ENCODE data around the gene ZDHHC12.
"Not testable (repeated sequence)": the region's sequence is repeated elsewhere in the genome, so short reads cannot be mapped to it uniquely, and the experiment has no call there.

The ZDHHC12 gene

DNA sequence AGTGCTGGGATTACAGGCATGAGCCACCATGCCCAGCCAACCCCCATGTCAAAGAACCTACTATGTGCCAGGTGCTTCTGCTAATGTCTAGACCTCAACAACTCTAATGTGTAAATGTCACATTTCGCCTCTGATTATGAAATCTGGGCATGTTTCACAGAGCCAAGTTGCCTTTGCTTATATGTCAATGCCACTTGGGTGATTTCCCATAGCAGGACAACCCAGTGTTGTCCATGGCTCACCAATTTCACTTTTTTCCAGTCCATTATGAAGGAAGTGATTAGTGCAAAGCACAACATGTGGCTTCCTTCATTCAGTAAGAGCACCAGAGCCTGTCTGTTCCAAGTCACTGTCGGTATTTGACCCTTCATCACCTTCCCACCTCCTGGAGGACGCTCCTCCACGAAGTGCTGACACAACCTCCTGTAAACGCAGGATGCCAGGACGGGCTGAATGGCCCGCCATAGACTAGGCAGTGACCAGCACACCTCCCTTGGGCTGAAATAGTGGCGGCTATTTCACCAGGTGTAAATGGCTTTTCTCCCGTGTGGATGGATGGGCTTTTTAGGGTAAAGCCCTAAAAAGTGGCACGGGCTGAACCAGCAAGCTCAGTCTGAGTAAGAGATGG lies 22.6 kb downstream of the ZDHHC12 start:
- no peak overlapping the region for H3K4me3 ChIP-seq (ENCODE audit: low read depth, low read length)
- no peak overlapping the region for H3K27ac ChIP-seq
- TF ChIP-seq, protein P1, sequence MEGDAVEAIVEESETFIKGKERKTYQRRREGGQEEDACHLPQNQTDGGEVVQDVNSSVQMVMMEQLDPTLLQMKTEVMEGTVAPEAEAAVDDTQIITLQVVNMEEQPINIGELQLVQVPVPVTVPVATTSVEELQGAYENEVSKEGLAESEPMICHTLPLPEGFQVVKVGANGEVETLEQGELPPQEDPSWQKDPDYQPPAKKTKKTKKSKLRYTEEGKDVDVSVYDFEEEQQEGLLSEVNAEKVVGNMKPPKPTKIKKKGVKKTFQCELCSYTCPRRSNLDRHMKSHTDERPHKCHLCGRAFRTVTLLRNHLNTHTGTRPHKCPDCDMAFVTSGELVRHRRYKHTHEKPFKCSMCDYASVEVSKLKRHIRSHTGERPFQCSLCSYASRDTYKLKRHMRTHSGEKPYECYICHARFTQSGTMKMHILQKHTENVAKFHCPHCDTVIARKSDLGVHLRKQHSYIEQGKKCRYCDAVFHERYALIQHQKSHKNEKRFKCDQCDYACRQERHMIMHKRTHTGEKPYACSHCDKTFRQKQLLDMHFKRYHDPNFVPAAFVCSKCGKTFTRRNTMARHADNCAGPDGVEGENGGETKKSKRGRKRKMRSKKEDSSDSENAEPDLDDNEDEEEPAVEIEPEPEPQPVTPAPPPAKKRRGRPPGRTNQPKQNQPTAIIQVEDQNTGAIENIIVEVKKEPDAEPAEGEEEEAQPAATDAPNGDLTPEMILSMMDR (IDR thresholded peaks at IDR 0.05) = no peak

DNA sequence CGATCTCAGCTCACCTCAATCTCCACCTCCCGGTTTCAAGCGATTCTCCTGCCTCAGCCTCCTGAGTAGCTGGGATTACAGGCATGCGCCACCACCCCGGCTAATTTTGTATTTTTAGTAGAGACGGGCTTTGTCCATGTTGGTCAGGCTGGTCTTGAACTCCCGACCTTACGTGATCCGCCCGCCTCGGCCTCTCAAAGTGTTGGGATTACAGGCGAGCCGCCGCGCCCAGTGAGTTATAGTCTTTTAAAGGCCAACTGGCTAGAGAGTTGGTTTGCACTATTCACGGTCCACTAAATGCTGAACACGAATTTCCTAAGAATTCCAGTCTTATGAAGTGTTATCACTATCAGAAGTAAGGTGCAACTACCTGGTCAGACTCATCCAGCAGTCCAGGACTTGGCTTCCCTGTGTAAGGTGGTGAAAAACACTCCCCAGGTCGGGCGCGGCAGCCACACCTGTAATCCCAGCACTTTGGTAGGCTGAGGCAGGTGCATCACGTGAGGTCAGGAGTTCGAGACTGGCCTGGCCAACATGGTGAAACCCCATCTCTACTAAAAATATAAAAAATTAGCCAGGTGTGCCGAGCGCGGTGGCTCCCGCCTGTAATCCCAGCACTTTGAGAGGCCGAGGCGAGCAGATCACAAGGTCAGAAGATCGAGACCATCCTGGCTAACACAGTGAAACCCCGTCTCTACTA lies 24.7 kb downstream of the ZDHHC12 start:
- not testable (repeated sequence) for H3K9me3 ChIP-seq (ENCODE audit: control insufficient read depth, low read length); H3K27ac ChIP-seq; H2AFZ ChIP-seq; H3K79me2 ChIP-seq; H3K4me2 ChIP-seq (ENCODE audit: low read length); H3K4me3 ChIP-seq (ENCODE audit: low read depth, low read length); H3K27me3 ChIP-seq (ENCODE audit: control insufficient read depth, insufficient read depth, low read length); H3K9ac ChIP-seq; H3K36me3 ChIP-seq (ENCODE audit: control insufficient read depth, insufficient read depth, low read length); H3K4me1 ChIP-seq

More for the DNA sequence above, 22.6 kb downstream of the ZDHHC12 start:
- Histone ChIP-seq H3K9me3 (ENCODE audit: control insufficient read depth, low read length) (no peaks in the 10 kb centered on the region), H3K4me1 (no peaks in the 10 kb centered on the region), H3K9ac (no peak overlapping the region), H3K27me3 (ENCODE audit: control insufficient read depth, insufficient read depth, low read length) (no peaks in the 10 kb centered on the region), H2AFZ (no peak overlapping the region), H3K36me3 (ENCODE audit: control insufficient read depth, insufficient read depth, low read length) (no peaks in the 10 kb centered on the region), H3K4me2 (ENCODE audit: low read length) (no peak overlapping the region), H3K79me2 (no peaks in the 10 kb centered on the region)

DNA sequence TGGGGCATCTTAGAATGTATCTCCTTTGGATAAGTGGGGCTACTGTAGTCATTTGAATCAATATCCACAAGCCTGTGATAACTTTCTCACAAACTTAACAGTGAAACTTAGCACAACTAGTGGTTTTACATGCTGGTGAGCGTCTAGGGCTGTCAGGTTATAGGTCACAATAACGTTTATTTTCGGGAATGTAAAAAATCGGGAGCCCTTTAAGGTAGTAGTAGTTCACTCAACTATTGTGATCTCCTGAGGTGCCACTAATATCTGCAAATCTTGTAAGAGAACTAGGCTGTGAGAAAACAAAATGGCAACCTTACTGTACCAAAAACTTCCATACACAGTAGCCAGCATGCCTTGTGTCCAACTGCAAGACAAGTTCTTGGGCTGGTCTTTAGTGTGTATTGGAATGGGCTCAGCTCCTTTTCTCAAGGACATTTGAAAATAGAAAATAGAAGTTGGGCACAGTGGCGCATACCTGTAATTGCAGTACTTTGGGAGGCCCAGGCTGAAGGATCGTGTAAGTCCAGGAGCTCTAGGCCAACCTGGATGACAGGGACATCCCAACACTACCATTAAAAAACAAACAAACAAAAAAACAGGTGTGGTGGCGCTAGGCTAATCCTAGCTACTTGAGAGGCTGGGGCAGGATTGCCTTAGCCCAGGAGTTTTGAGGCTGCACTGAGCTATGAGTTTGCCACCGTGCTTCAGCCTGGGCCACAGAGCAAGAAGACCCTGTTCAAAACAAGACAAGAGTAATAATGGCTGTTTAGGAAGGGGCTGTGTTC lies 26.8 kb downstream of the ZDHHC12 start:
- Histone ChIP-seq H3K4me3 (ENCODE audit: low read depth, low read length) (no peak overlapping the region), H3K4me1 (no peaks in the 10 kb centered on the region), H3K27me3 (ENCODE audit: control insufficient read depth, insufficient read depth, low read length) (no peaks in the 10 kb centered on the region), H2AFZ (no peak overlapping the region), H3K9ac (no peak overlapping the region), H3K9me3 (ENCODE audit: control insufficient read depth, low read length) (no peaks in the 10 kb centered on the region), H3K79me2 (no peaks in the 10 kb centered on the region), H3K4me2 (ENCODE audit: low read length) (no peak overlapping the region), H3K36me3 (ENCODE audit: control insufficient read depth, insufficient read depth, low read length) (no peaks in the 10 kb centered on the region), H3K27ac (no peak overlapping the region)
- TF ChIP-seq, protein P1 (IDR thresholded peaks at IDR 0.05) = no peak

DNA sequence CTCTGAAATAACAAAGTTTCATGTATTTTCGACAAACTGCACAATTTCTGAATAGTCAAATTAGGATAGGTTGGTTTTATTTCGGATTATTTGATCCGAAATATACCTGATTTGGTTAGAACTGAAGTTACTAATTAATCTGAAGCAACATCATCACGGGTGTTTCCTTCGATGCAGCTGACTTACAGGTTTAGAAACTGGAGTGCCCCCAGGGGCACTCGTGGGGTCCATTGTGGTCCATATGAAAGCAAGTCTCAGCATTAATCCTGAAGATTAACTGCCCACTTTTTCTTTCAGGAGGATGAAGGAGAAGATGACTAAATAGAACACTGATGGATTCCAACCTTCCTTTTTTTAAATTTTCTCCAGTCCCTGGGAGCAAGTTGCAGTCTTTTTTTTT lies 29.6 kb downstream of the ZDHHC12 start:
- Histone ChIP-seq H3K27me3 (ENCODE audit: control insufficient read depth, insufficient read depth, low read length) (no peaks in the 10 kb centered on the region), H3K9ac (no peak overlapping the region), H3K79me2 (peaks cover 5% of the 10 kb centered on the region), H2AFZ (no peak overlapping the region), H3K4me2 (ENCODE audit: low read length) (no peak overlapping the region), H3K4me1 (no peaks in the 10 kb centered on the region), H3K36me3 (ENCODE audit: control insufficient read depth, insufficient read depth, low read length) (no peaks in the 10 kb centered on the region), H3K9me3 (ENCODE audit: control insufficient read depth, low read length) (no peaks in the 10 kb centered on the region), H3K4me3 (ENCODE audit: low read depth, low read length) (no peak overlapping the region), H3K27ac (no peak overlapping the region)
- TF ChIP-seq, protein P1 (IDR thresholded peaks at IDR 0.05) = no peak

DNA sequence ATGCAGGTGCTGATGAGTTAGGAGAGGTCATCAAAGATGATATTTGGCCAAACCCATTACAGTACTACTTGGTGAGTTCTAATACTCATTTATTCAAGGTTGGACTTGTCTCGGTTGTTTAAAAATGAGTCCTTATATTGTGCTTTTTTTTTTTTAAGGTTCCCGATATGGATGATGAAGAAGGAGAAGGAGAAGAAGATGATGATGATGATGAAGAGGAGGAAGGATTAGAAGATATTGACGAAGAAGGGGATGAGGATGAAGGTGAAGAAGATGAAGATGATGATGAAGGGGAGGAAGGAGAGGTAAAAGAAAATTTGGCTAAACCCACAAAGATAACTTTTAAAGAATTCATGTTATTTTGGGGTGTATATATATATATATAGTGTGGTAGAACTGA lies 30.2 kb downstream of the ZDHHC12 start:
- H3K9me3 ChIP-seq (ENCODE audit: control insufficient read depth, low read length); H3K4me2 ChIP-seq (ENCODE audit: low read length); H3K27me3 ChIP-seq (ENCODE audit: control insufficient read depth, insufficient read depth, low read length); H3K9ac ChIP-seq; H3K36me3 ChIP-seq (ENCODE audit: control insufficient read depth, insufficient read depth, low read length); H3K4me3 ChIP-seq (ENCODE audit: low read depth, low read length); H3K79me2 ChIP-seq; H3K4me1 ChIP-seq; H3K27ac ChIP-seq; H2AFZ ChIP-seq: not testable (repeated sequence)
